ENCODE measurements around the gene SCN4A.

DNA sequence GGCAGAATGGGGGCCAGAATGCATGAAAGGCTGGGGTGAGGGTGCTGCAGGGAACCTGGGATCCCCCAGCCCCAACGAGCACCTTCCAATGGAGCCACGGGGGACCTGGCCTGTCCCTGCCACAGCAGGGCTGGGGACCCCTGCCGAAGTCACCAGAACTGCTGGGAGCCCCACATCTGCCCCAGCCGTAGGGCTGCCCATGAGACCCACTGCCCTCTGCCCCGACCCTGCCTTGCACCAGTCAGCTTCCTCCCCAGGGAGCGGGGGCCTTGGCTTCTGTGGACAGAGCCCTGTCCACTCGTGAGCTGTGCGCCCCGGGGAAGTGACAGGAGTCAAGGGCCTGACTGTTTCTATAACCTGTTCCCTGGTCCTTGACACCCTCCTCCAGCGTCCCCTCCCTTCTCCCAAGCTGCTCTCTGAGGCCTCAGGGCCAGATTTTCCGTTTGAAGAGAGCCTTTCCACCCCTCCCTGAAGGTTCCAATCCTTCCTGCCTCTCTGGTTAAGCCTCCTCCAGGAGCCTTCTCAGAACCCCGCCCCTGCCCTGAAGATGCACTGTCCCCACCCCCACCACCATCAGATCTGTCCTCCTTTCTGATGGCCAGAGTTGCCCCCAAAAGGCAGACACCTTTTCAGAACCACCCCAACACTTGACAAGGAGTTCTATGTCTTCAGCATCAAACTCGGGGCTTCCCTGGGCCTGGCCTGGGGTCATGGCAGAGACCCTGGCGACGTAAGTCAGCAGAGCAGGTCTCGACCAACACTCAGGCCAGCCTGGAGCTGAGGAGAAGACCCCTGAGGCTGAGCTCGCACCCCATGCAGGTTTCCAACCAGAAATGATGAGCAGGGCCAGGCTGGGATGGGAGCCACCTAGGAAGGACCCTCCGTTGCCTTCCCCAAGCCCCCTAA, 14.8 kb upstream of the SCN4A start:
- TF ChIP-seq GATA2 (IDR thresholded peaks at IDR 0.05; ENCODE audit: low read depth, low read length) (no peak), GATA3 (IDR thresholded peaks at IDR 0.05; ENCODE audit: low read depth, low read length) (no peak)

Data from SH-SY5Y (cell line).